Right hindlimb (tissue), 1 donor: ENCODE results near the gene SPDYE2B.
"Not testable (repeated sequence)": the region's sequence is repeated elsewhere in the genome, so short reads cannot be mapped to it uniquely, and the experiment has no call there.

Experiments
- DNase-seq: peaks from one replicate; pipeline ENCODE4 v3.0.0-alpha.2; 2018

SPDYE2B gene

DNA sequence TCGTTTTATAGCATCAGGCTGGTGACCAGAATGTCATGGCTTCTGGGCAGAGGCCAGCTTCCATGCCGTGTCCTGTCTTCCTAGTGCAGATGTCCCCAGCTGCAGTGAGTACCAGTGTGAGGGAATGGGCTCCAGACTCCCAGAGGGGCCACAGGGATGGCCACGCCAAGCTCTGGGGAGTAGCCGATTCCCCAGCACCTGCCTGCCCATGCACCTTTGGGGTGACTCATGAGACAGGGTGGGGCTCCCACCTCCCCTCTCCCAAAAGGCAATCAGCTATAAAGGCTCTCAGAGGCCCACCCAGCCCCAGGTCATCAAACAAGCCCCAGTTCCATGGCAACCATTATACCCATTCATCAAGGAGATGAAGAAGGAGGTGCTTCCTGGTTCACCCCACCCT, at the start of gene SPDYE2B:
SPDYE2B (plus strand) TSS at position 396 of the 400 bp plus-strand sequence. CDS start 2,030 bp downstream, outside the sequence.
- not testable (repeated sequence) for DNase-seq

GRCh38 chr7:102602317-102602716, 47.8 kb upstream of the SPDYE2B start:
- not testable (repeated sequence) for DNase-seq

DNA sequence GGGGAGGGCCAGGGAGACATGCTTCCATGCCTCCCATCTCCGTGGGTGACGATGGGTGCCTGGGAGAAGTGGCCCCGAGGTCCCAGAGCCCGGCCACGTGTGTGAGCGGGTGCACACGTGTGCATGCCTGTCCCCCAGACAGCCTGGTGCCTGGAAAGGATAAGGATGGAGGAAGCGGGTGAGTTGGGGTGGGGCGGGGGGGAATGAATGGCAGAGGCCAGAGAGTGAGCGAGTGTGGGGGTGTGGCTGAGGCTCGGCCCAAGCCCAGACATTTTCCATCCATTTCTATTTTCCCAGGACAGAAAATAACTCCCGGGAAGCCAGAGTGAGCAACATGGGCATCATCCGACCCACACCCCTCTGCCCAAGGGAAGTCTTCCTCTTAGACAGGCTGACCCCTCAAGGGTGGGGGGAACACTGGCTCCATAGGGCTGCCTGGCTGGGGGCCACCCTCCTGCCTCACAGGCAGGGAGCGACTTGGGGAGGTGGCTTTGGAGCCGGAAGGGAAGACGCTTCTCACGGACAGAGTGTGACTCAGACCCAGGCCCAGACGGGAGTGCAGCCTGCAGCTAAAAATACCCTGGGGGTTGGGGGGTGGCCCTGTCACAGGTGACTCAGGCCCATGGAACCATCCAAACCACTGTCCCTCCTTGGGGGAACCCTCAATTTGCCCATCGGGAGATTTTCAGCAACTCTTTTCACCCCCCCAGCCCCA, 45.5 kb upstream of the SPDYE2B start:
- not testable (repeated sequence) for DNase-seq

DNA sequence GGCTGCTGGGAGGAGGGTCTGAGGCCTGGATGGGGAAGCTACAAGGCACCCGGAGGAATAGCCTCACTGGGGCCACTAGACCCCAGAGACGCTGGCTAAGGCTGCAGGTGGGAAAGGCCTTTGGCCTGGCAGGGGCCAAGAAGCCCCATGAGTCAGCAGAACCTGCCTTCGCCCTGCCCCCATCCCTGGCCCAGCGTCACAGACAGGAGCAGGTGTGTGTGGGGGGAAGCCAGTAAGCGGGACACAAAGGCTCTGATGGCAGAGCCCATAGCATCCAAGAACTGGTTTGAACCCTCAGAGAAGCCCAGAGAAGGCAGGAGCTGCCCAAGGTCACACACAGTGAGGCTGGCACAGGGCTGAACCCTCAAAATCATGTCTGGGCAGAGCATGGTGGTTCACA, 43.3 kb upstream of the SPDYE2B start:
- DNase-seq = not testable (repeated sequence)

GRCh38 chr7:102609734-102610133, 40.4 kb upstream of the SPDYE2B start:
- DNase-seq = not testable (repeated sequence)

GRCh38 chr7:102610441-102610840, 39.7 kb upstream of the SPDYE2B start:
- DNase-seq = not testable (repeated sequence)

DNA sequence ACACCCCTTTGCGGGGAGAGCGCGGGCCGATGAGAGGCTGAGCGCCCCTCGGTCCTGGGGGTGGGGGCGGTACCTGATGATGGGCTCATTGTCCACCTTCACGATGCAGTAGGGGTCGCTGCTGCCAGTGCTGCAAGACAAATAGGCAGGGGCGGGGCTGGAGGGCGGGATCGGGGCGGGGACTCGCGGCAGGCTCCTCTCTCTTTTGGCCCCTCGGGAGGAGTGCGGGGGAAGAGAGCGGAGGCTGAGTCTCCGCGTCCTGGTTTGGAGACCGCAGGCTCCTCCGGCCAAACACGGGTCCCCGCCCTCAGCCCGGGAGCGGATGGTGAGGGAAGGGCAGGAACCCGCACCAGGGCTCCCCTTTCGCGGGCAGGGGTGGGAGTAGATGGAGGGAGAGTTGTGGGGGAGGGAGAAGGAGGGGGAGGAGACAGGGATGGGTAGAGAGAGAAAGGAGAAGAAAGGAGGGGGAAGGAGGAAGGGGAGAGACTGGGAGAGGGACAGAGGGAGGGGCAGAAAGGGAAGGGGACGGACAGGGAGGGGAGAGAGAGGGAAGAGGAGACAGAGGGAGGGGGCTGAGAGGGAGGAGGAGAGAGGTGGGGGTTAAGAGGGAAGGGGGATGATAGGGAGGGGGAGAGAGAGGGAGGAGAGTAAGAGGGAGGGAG, 39.0 kb upstream of the SPDYE2B start:
- not testable (repeated sequence) for DNase-seq

DNA sequence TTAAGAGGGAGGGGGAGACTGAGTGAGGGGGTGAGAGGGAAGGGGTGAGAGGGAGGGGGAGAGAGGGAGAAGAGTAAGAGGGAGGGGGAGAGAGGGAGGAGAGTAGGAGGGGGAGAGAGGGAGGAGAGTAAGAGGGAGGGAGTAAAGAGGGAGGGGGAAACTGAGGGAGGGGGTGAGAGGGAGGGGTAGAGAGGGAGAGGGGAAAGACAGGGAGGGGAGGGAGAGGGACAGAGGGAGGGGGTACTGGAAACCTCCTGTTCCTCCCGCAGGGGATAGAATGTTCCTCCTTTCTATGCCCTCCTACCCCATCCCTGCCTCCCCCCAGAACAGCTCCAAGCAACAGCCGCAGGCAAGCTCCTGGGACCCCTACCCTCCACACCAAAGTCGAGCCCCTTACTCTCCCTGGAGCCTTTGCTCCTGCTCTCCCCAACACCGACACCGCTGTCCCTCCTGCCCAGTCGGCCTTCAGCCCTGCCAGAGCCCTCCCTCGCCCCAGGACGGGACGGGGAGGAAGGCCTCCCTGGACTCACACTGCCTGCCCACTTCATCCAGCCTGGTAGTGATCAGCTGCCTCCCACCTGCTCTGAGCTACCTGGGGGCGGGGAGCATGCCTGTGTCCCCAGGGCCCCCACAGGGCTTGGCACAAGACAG, 38.3 kb upstream of the SPDYE2B start:
- DNase-seq = peak; percentile 63

GRCh38 chr7:102613575-102614345, 36.4 kb upstream of the SPDYE2B start:
- not testable (repeated sequence) for DNase-seq

DNA sequence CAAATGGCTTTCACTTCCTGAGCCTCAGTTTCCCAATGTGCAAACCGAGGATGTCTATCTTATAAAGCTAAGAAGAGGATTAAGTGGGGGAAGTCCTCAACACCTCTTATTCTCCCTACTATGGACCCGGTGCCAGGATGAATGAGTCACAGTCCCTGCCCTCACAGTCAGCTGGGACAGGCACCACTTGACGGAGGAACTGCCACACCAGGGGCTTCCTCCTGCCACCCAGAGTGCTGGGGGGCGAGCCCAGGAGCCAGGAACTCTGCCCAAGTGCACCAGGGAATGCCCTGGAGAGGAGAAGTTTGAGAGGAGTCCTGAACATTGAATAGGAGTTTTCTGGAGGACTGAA, 35.8 kb upstream of the SPDYE2B start:
- DNase-seq = not testable (repeated sequence)

DNA sequence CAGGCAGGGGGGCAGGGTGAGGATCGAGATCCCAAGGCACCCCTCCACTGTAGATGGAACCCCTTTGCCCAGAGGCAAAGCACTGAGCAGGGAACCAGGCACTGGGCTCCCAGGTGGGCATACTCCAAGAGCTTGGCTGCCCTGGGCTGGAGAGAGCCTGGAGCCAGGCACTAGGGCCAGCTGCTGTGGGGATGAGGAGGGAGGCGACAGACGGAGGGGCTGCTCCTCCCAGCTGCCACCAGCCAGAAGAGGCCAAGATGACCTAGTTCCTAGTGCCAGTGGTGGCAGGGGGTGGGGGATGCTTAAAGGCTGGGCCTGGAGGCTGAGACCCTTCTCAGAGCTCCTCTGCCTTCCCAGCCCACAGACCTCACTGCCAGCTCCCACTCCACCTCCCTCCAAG, 35.2 kb upstream of the SPDYE2B start:
- DNase-seq = not testable (repeated sequence)

DNA sequence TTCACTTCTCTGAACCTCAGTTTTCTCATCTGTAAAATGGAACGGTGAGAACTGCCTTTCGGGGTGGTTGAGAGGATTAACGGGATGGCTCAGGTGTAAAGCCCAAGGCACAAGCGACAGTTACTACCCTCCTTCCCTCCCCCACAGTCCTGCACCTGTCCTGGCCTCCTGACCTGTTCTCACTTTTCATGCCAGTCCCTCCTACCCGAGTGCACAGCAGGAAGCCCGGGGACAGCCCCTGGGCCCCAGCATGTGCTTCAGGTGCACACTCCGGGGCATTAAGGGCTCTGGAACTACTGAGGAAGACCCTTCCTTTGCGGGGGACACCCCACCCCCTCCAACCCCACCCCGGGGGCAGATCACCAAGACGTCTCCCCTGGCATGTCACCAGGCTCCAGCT, 34.2 kb upstream of the SPDYE2B start:
- DNase-seq = not testable (repeated sequence)

DNA sequence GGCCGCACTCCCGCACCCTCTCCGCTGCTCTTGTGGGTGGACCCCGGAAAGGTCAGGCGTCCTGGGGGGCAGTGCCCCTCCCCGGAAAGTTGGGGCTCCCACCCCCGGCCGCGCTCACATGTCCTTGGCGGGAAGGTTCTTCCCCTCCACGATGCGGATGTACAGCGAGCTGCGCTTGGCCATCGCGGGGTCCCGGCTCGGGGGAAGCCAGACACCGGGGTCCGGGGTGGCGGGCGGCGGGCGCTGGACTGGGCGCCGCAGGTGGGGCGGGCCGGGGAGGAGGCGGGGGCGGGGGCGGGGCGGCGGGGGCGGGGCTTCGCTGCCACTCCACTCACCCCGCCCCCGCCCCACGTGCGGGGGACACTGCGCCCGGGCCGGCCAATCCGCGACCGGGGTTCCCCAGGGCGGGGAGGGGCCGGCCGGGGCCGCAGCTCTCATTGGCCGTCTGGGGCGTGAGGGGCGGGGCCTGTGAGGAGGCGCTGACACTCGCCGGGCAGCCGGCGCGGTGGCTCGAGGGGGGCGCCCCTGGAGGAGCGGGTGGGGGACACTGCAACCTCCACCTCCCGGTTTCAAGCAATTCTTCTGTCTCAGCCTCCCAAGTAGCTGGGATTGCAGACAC, 33.5 kb upstream of the SPDYE2B start, which contains the start of gene RASA4:
RASA4 (minus strand) TSS at position 250 of the 619 bp plus-strand sequence; CDS start at position 183, 67 bp downstream.
- peak; percentile 70 for DNase-seq

- not testable (repeated sequence) for DNase-seq
These were observed 32.0 kb upstream of the SPDYE2B start for GRCh38 chr7:102618122-102618521.

DNA sequence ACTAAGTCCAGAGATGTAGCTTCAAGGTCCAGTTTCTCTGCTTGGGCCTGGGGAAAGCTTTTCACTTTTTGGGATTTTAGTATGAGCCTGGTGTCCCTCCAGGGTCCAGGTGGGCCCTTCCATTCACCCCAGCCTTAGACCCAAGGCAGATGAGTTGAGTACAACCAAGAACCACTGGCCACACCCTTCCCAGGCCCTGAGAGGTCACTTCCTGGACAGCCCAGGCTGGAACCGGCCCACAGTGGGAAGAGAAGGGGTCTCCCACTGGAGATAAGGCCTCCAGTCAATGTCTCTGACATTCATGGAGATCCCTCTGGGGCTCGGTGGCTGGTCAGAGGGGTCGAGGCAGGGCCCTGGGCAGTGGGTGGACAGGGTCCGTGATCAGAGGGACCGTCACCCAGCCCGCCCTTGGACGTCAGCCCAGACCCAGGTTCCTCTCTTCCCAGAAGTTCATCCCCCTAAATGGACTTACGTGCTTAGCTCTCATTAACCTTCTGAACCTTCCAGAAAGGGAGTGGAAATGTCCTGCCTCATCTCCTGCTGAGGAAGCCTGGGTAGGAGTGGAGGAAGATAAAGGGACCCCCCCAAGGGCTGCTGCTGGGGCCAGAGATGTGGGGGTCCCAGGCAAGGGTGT, 22.7 kb upstream of the SPDYE2B start:
- DNase-seq = not testable (repeated sequence)

DNA sequence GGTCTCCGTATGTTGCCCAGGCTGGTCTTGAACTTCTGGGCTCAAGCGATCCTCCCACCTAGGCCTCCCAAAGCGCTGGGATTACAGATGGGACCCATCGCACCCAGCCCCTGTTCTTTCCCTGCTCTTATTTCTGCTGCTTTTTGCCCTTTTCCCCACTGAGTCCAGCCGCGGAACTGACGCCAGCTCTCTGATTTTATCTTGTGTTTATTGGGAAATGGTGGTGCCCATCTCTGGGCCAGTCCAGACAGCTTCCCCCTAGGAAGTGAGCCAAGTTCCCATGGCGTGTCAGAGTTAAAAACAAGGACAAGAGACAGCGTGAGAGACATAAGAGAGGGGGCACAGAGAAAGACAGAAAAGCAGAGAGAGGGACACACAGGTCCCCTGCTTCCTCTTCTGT, 19.5 kb upstream of the SPDYE2B start:
- DNase-seq = not testable (repeated sequence)

DNA sequence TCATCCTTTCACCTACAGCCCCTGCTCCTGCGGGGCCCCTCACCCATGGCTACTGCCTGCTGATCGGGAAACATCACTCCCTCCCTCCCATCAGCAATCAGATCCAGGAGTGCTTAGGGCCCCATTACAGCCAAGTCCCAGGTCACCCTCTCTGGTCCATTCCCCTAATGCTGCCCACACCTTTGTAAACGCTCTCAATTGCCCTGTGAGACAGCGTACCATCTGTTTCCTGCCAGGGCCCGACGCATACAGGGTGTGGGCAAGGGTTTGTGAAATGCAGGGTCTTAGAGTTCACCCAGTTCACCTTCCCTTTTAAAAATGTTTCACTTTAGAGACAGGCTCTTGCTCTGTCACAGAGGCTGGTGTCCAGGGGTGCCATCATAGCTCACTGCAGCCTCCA, 15.8 kb upstream of the SPDYE2B start:
- DNase-seq = not testable (repeated sequence)

DNA sequence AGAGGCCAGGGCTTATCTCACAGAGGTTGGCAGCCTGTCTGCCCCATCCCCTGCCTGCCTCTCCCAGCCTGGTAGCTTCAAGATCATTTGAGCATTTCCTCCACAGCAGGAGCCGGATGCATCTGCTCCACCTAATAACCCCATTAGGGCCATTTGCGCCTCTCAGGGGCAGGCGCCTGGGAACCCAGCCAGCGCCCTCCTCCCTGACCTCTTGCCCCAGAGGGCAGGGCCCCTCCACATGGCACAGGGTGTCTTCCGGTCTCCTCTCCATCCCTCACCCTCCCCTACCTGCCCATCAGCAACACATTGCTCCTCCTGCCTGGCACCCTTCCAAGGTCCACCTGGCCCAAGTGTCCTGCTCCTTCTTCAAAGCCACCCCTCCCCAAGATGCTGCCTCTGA, 14.8 kb upstream of the SPDYE2B start:
- DNase-seq = not testable (repeated sequence)

DNA sequence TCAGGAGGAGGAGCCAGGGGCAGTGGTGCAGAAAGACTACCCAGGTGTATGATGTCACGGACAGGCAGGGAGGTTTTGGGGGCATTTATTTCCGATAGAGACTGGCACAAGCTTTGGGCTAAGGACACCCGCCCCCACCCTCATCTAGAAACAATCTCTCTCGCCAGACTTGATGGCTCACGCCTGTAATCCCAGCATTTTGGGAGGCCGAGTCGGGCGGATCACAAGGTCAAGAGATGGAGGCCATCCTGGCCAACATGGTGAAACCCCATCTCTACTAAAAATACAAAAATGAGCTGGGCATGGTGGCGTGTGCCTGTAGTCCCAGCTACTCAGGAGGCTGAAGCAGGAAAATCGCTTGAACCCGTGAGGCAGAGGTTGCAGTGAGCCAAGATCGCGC, 13.2 kb upstream of the SPDYE2B start:
- DNase-seq = not testable (repeated sequence)

- peak; percentile 11 for DNase-seq
These were observed 11.3 kb upstream of the SPDYE2B start for GRCh38 chr7:102638848-102639247.

- not testable (repeated sequence) for DNase-seq
These were observed 7.4 kb upstream of the SPDYE2B start, which contains the start of gene UPK3BL1 for GRCh38 chr7:102642691-102643090. UPK3BL1 (minus strand) TSS chr7:102642791; CDS start chr7:102642741, 50 bp downstream.

DNA sequence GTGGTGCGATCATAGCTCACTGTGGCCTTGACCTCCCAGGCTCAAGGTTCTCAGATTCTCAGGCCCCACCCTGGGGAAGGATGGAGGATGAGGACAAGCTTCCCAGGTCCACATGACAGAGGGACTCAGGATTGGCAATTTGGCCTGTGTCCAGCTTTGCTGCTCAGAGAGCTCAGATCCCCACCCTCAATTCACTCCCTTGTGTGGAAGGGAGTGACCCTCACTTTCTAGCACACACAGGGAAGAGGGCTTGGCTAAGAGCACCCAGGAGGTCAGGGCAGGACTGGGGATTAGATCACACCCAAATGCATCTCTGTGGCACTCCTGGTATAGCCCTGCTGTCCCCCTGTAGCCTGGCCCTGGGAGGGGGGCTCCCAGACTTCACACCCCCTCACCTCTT, 6.7 kb upstream of the SPDYE2B start:
- not testable (repeated sequence) for DNase-seq
